Large intestine (tissue), 3 donors: ENCODE data around the gene ALKBH2. TPM values are rescaled to one million over a fixed set of nuclear protein-coding genes. Genes with fewer than 3 reads are reported as not detected.
A peak's percentile ranks its signal among the peaks of the same experiment; 100 is the strongest.
"Not testable (repeated sequence)": the region's sequence is repeated elsewhere in the genome, so short reads cannot be mapped to it uniquely, and the experiment has no call there.

ENCODE experiments used
- DNase-seq, 2 donors: peaks; one replicate each; pipeline versions ENCODE4 v3.0.0 to v3.0.0-alpha.2; 2013
- H3K27ac ChIP-seq: one replicate; pipeline ENCODE4 v1.5.1; 2013; ENCODE audit warnings: low read length
- H3K27me3 ChIP-seq: 2 replicates; pipeline ENCODE4 v1.6.1; 2013; ENCODE audit warnings: low read length; ENCODE audit not compliant: control insufficient read depth, insufficient read depth
- H3K36me3 ChIP-seq: 2 replicates; pipeline ENCODE4 v1.6.1; 2013; ENCODE audit warnings: low read length; ENCODE audit not compliant: control insufficient read depth, insufficient read depth
- H3K4me1 ChIP-seq: one replicate; pipeline ENCODE4 v1.6.1; 2013; ENCODE audit warnings: low read length; ENCODE audit not compliant: control insufficient read depth, insufficient read depth
- H3K4me3 ChIP-seq: one replicate; pipeline ENCODE4 v1.5.1; 2013; ENCODE audit warnings: low read length
- H3K9me3 ChIP-seq: one replicate; pipeline ENCODE4 v1.6.1; 2013; ENCODE audit warnings: mild to moderate bottlenecking, low read depth, low read length, moderate library complexity; ENCODE audit not compliant: control insufficient read depth
- WGBS: methylation state at CpG from one replicate; pipeline ENCODE4 v1.1.5; 2013; ENCODE audit warnings: low lambda C conversion rate; ENCODE audit not compliant: insufficient coverage; 5-methylcytosine and 5-hydroxymethylcytosine counted together
- polyA plus RNA-seq: library from polyadenylated mRNA; unstranded; fragments of 120-200 nt; gene quantifications from one replicate; pipeline ENCODE4 v1.2.1, GENCODE V29; 2013

Gene ALKBH2
- polyA plus RNA-seq, 1 donor: 17.9 TPM

GRCh38 chr12:109052414-109053323 lies 40.6 kb downstream of the ALKBH2 start, which contains the start of gene USP30:
Gene USP30 (plus strand): TSS chr12:109052576. CDS start chr12:109052679, 103 bp downstream.
- no CpG with 5 or more reads among the region's 61 CpGs for WGBS
- peaks cover 6% of the 10 kb centered on the region for H3K36me3 ChIP-seq

GRCh38 chr12:109052097-109052413 lies 41.2 kb downstream of the ALKBH2 start:
- Histone ChIP-seq H3K36me3 (peaks cover 4% of the 10 kb centered on the region), H3K9me3 (no peaks in the 10 kb centered on the region), H3K27me3 (no peaks in the 10 kb centered on the region), H3K27ac (no peak overlapping the region), H3K4me3 (peak overlapping the region; percentile 88), H3K4me1 (peaks cover 15% of the 10 kb centered on the region)
- no CpG with 5 or more reads among the region's 6 CpGs for WGBS
- DNase-seq: no peak

More at GRCh38 chr12:109052414-109053323, 40.6 kb downstream of the ALKBH2 start, which contains the start of gene USP30:
- Histone ChIP-seq H3K27ac (peak within 1 kb of the TSS; percentile 76), H3K9me3 (no peaks in the 10 kb centered on the region), H3K4me3 (peak within 1 kb of the TSS; percentile 88), H3K27me3 (no peaks in the 10 kb centered on the region), H3K4me1 (peaks cover 15% of the 10 kb centered on the region)
- peak; percentile 78 to 87 for DNase-seq

GRCh38 chr12:109049794-109050193 lies 43.5 kb downstream of the ALKBH2 start:
- not testable (repeated sequence) for H3K36me3 ChIP-seq, H3K27ac ChIP-seq, H3K4me3 ChIP-seq, H3K9me3 ChIP-seq, H3K27me3 ChIP-seq
- DNase-seq: peak in 1 of 2 donors; percentile 18
- WGBS: 67% methylated on average over 1 of the region's 8 CpGs
- peaks cover 15% of the 10 kb centered on the region for H3K4me1 ChIP-seq

GRCh38 chr12:109048706-109049105 lies 44.6 kb downstream of the ALKBH2 start:
- not testable (repeated sequence) for H3K9me3 ChIP-seq, H3K4me1 ChIP-seq, H3K36me3 ChIP-seq, H3K27ac ChIP-seq, H3K27me3 ChIP-seq, H3K4me3 ChIP-seq, DNase-seq
- WGBS: no CpG with 5 or more reads among the region's 3 CpGs

GRCh38 chr12:109047081-109047805 lies 46.0 kb downstream of the ALKBH2 start:
- DNase-seq: no peak
- Histone ChIP-seq H3K9me3 (no peaks in the 10 kb centered on the region), H3K27me3 (no peaks in the 10 kb centered on the region)

GRCh38 chr12:109044241-109044640 lies 49.0 kb downstream of the ALKBH2 start:
- no CpG with 5 or more reads among the region's 5 CpGs for WGBS

More at GRCh38 chr12:109047081-109047805, 46.0 kb downstream of the ALKBH2 start:
- peaks cover 4% of the 10 kb centered on the region for H3K4me1 ChIP-seq
- no CpG with 5 or more reads among the region's 8 CpGs for WGBS
- H3K4me3 ChIP-seq: no peak overlapping the region
- no peaks in the 10 kb centered on the region for H3K36me3 ChIP-seq
- H3K27ac ChIP-seq: no peak overlapping the region

More at GRCh38 chr12:109044241-109044640, 49.0 kb downstream of the ALKBH2 start:
- H3K27me3 ChIP-seq: no peaks in the 10 kb centered on the region
- no peak overlapping the region for H3K27ac ChIP-seq
- no peaks in the 10 kb centered on the region for H3K4me1 ChIP-seq
- DNase-seq: no peak
- no peak overlapping the region for H3K4me3 ChIP-seq
- no peaks in the 10 kb centered on the region for H3K36me3 ChIP-seq
- H3K9me3 ChIP-seq: no peaks in the 10 kb centered on the region

Other genes with a start within 250 kb of the ALKBH2 start
- 13.7 TPM for gene SSH1, start 235.9 kb downstream of the ALKBH2 start, polyA plus RNA-seq
- gene DAO, start 213.4 kb downstream of the ALKBH2 start, polyA plus RNA-seq: not detected
- gene SVOP, start 72.4 kb downstream of the ALKBH2 start, polyA plus RNA-seq: 2.1 TPM
- 22.7 TPM for gene USP30, start 40.9 kb downstream of the ALKBH2 start, polyA plus RNA-seq
- gene UNG, start 4.1 kb upstream of the ALKBH2 start, polyA plus RNA-seq: 36.5 TPM
- gene ACACB, start 23.1 kb upstream of the ALKBH2 start, polyA plus RNA-seq: 11.9 TPM
- 0.10 TPM for gene FOXN4, start 215.8 kb upstream of the ALKBH2 start, polyA plus RNA-seq